ENCODE measurements around the gene CNN2. TPM values are rescaled to one million over a fixed set of nuclear protein-coding genes. Genes with fewer than 3 reads are reported as not detected.
A peak's percentile ranks its signal among the peaks of the same experiment; 100 is the strongest.

Gene CNN2
- total RNA-seq, 2 experiments from 2014 or later, result 104 TPM

- no peak for DNase-seq
- H3K4me3 Mint-ChIP-seq, result no peak overlapping the region
- no peak overlapping the region for H3K27ac Mint-ChIP-seq
- intact Hi-C loops (cut with micrococcal nuclease), result loop anchor here (1.0 to 2.0 kb wide), 2 partner anchors 14 to 15 kb away; partner anchors contain the start of genes ARHGAP45 and POLR2E
- H3K27me3 Mint-ChIP-seq (ENCODE audit: low read depth), result no peaks in the 10 kb centered on the region
- peaks cover 57% of the 10 kb centered on the region for H3K4me1 Mint-ChIP-seq (ENCODE audit: low read depth)
- CTCF ChIA-PET, result interaction anchor here (0.6 to 1.1 kb wide), 4 partner anchors 13 to 383 kb away, joined by 3 to 5 read pairs (median 3); partner anchors contain the start of gene ARHGAP45
- peaks cover 54% of the 10 kb centered on the region for H3K36me3 Mint-ChIP-seq (ENCODE audit: low read depth)
- no peaks in the 10 kb centered on the region for H3K9me3 Mint-ChIP-seq
These were observed 55.1 kb downstream of the CNN2 start for GRCh38 chr19:1081301-1082164.

GRCh38 chr19:1082165-1082927 is 55.9 kb downstream of the CNN2 start:
- H3K27ac Mint-ChIP-seq, result peak overlapping the region; percentile 24
- DNase-seq, result peak; percentile 92
- peaks cover 54% of the 10 kb centered on the region for H3K4me1 Mint-ChIP-seq (ENCODE audit: low read depth)

GRCh38 chr19:1082928-1083816 is 56.8 kb downstream of the CNN2 start:
- H3K27ac Mint-ChIP-seq, result no peak overlapping the region

More at GRCh38 chr19:1082165-1082927, 55.9 kb downstream of the CNN2 start:
- Mint-ChIP-seq H3K4me3 (no peak overlapping the region), H3K27me3 (ENCODE audit: low read depth) (no peaks in the 10 kb centered on the region), H3K9me3 (no peaks in the 10 kb centered on the region), H3K36me3 (ENCODE audit: low read depth) (peaks cover 52% of the 10 kb centered on the region)
- intact Hi-C loops (cut with micrococcal nuclease), result loop anchor here (1.0 to 2.0 kb wide), 2 partner anchors 13 to 16 kb away; partner anchors contain the start of genes ARHGAP45 and POLR2E
- CTCF ChIA-PET, result interaction anchor here (0.6 kb wide), 1 partner anchor 12 kb away, joined by 5 read pairs; no protein-coding TSS in a partner anchor

GRCh38 chr19:1084024-1084868 is 57.8 kb downstream of the CNN2 start:
- intact Hi-C loops (cut with micrococcal nuclease), result no loop called here
- Mint-ChIP-seq H3K36me3 (ENCODE audit: low read depth) (peaks cover 45% of the 10 kb centered on the region), H3K4me3 (no peak overlapping the region), H3K27ac (no peak overlapping the region), H3K4me1 (ENCODE audit: low read depth) (peaks cover 59% of the 10 kb centered on the region), H3K9me3 (no peaks in the 10 kb centered on the region), H3K27me3 (ENCODE audit: low read depth) (no peaks in the 10 kb centered on the region)
- CTCF ChIA-PET, result no interaction called here
- no peak for DNase-seq

More at GRCh38 chr19:1082928-1083816, 56.8 kb downstream of the CNN2 start:
- peaks cover 50% of the 10 kb centered on the region for H3K36me3 Mint-ChIP-seq (ENCODE audit: low read depth)
- DNase-seq, result no peak
- H3K4me1 Mint-ChIP-seq (ENCODE audit: low read depth), result peaks cover 56% of the 10 kb centered on the region
- H3K27me3 Mint-ChIP-seq (ENCODE audit: low read depth), result no peaks in the 10 kb centered on the region
- intact Hi-C loops (cut with micrococcal nuclease), result loop anchor here (1.0 to 2.0 kb wide), 2 partner anchors 12 to 16 kb away; partner anchors contain the start of genes ARHGAP45 and POLR2E
- CTCF ChIA-PET, result no interaction called here
- H3K9me3 Mint-ChIP-seq, result no peaks in the 10 kb centered on the region
- no peak overlapping the region for H3K4me3 Mint-ChIP-seq

DNA sequence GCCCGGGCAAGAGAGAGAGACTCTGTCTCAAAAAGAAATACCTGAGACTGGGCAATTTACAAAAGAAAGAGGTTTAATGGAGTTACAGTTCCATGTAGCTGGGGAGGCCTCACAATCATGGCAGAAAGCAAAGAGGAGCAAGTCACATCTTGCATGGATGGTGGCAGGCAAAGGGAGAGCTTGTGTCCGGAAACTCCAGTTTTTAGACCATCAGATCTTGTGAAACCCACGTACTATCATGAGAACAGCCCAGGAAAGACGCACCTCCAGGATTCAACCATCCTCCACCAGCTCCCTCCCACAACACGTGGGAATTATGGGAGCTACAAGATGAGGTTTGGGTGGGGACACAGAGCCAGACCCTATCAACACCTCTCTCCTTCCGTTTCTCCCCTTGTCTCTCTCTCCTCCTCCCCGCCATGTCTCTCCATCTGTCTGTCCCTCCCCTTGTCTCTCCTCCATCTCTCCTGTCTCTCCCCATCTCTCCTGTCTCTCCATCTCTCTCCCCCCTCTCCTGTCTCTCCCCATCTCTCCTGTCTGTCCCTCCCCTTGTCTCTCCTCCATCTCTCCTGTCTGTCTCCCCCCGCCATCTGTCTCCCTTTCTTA is 58.7 kb downstream of the CNN2 start:
- Mint-ChIP-seq H3K4me1 (ENCODE audit: low read depth) (peaks cover 55% of the 10 kb centered on the region), H3K27ac (peak overlapping the region; percentile 14), H3K27me3 (ENCODE audit: low read depth) (no peaks in the 10 kb centered on the region), H3K36me3 (ENCODE audit: low read depth) (peaks cover 39% of the 10 kb centered on the region), H3K4me3 (no peak overlapping the region), H3K9me3 (no peaks in the 10 kb centered on the region)
- intact Hi-C loops (cut with micrococcal nuclease), result no loop called here
- DNase-seq, result no peak
- CTCF ChIA-PET, result interaction anchor here (0.6 kb wide), 1 partner anchor 11 kb away, joined by 4 read pairs; no protein-coding TSS in a partner anchor

GRCh38 chr19:1085676-1086442 is 59.5 kb downstream of the CNN2 start:
- CTCF ChIA-PET, result interaction anchor here (0.6 to 0.9 kb wide), 2 partner anchors 11 to 84 kb away, joined by 3 to 4 read pairs; no protein-coding TSS in a partner anchor
- Mint-ChIP-seq H3K27me3 (ENCODE audit: low read depth) (no peaks in the 10 kb centered on the region), H3K4me3 (no peak overlapping the region), H3K4me1 (ENCODE audit: low read depth) (peaks cover 54% of the 10 kb centered on the region), H3K9me3 (no peaks in the 10 kb centered on the region), H3K27ac (peak overlapping the region; percentile 14), H3K36me3 (ENCODE audit: low read depth) (peaks cover 32% of the 10 kb centered on the region)
- DNase-seq, result no peak
- intact Hi-C loops (cut with micrococcal nuclease), result no loop called here

DNA sequence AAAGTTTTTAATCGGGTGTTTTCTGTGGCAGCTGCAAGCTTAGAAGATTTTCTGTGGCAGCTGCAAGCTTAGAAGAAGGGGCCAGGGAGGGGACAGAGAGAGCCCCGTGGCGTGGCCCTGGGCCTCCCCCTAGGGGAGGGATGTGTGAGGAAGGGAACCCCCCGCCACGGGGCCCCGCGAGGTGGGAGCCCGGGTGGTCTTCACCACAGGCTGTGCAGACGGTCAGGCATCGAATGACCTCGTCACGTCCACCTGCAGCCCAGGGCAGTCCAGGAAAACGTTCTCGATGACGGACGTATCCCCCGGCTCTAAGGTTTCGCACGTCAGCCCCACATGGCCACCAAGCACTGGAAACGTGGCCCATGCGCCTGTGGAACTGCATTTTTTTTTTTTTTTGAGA is 60.2 kb downstream of the CNN2 start:
- H3K4me3 Mint-ChIP-seq, result no peak overlapping the region
- H3K9me3 Mint-ChIP-seq, result no peaks in the 10 kb centered on the region
- peaks cover 53% of the 10 kb centered on the region for H3K4me1 Mint-ChIP-seq (ENCODE audit: low read depth)
- DNase-seq, result no peak
- no peak overlapping the region for H3K27ac Mint-ChIP-seq
- CTCF ChIA-PET, result interaction anchor here (0.6 to 1.5 kb wide), 3 partner anchors 11 to 107 kb away, joined by 3 to 4 read pairs (median 3); no protein-coding TSS in a partner anchor
- H3K27me3 Mint-ChIP-seq (ENCODE audit: low read depth), result no peaks in the 10 kb centered on the region
- H3K36me3 Mint-ChIP-seq (ENCODE audit: low read depth), result peaks cover 27% of the 10 kb centered on the region
- intact Hi-C loops (cut with micrococcal nuclease), result no loop called here

DNA sequence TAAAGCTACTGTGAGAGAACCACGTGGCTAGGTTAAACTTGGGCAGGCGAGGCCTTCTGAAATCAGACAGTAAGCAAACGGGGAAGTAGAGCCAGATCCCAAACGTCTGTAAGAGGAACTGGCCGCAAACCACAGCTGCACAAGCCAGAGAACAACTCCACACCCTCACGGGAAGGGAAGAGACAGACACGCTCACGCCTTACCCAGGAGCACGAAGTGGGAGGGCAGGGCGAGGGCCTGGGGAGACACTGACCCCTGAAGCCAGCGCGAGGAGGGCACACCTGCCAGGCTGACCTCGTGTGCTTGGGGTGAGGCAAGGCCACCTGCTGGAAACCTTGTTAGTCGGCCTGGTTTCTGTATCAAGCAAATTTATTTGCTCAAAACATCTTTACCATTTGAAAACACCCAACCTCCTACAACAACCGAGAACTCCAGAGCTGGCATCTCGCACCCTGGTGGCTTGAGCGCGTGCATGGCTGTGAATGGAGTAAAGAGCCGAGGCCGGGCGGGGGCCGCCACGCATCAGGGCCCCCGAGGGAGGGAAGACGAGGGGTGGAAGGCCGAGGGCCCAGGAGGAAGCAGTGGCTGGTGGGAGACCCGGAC is 61.5 kb downstream of the CNN2 start:
- Mint-ChIP-seq H3K9me3 (no peaks in the 10 kb centered on the region), H3K27ac (peak overlapping the region; percentile 81), H3K4me1 (ENCODE audit: low read depth) (peaks cover 47% of the 10 kb centered on the region), H3K27me3 (ENCODE audit: low read depth) (no peaks in the 10 kb centered on the region), H3K4me3 (peak overlapping the region; percentile 8), H3K36me3 (ENCODE audit: low read depth) (peaks cover 34% of the 10 kb centered on the region)
- intact Hi-C loops (cut with micrococcal nuclease), result loop anchor here (1.0 kb wide), 1 partner anchor 11 kb away; no protein-coding TSS in a partner anchor
- CTCF ChIA-PET, result interaction anchor here (0.6 to 1.5 kb wide), 2 partner anchors 12 to 23 kb away, joined by 3 to 4 read pairs; no protein-coding TSS in a partner anchor
- peak; percentile 59 for DNase-seq

GRCh38 chr19:1088416-1089010 is 62.1 kb downstream of the CNN2 start:
- CTCF ChIA-PET, result no interaction called here
- H3K36me3 Mint-ChIP-seq (ENCODE audit: low read depth), result peaks cover 37% of the 10 kb centered on the region
- peak overlapping the region; percentile 81 for H3K27ac Mint-ChIP-seq
- peak; percentile 29 for DNase-seq
- H3K4me1 Mint-ChIP-seq (ENCODE audit: low read depth), result peaks cover 47% of the 10 kb centered on the region
- no peaks in the 10 kb centered on the region for H3K27me3 Mint-ChIP-seq (ENCODE audit: low read depth)
- intact Hi-C loops (cut with micrococcal nuclease), result loop anchor here (1.0 kb wide), 1 partner anchor 11 kb away; no protein-coding TSS in a partner anchor
- no peak overlapping the region for H3K4me3 Mint-ChIP-seq
- H3K9me3 Mint-ChIP-seq, result no peaks in the 10 kb centered on the region

Data from activated naive CD4-positive, alpha-beta T cell treated with anti-CD3 and anti-CD28 coated beads for 36 hours (primary cell).